SU-DHL-6 (cell line): ENCODE results near the gene DGKB.

Experiments
- H2AFZ ChIP-seq: fragments of 200-600 bp; sonication (generic); 2 replicates; pipeline ENCODE4 v1.6.1; 2014; ENCODE audit warnings: low read depth, mild to moderate bottlenecking, moderate library complexity, mixed read lengths, antibody characterized with exemption, low read length; ENCODE audit not compliant: severe bottlenecking
- H3F3A ChIP-seq: fragments of 200-600 bp; shearing (Covaris generic); 2 replicates; pipeline ENCODE4 v1.6.0; 2016; ENCODE audit warnings: antibody characterized with exemption, mild to moderate bottlenecking; ENCODE audit not compliant: insufficient read depth
- H3K27ac ChIP-seq: fragments of 200-600 bp; sonication (generic); 2 replicates; pipeline ENCODE4 v1.5.1; 2016; ENCODE audit warnings: low read depth, mild to moderate bottlenecking, low read length, moderate library complexity, mixed read lengths
- H3K27me3 ChIP-seq: fragments of 200-600 bp; sonication (generic), shearing (Covaris generic); 2 replicates; pipeline ENCODE4 v1.6.0; 2014; ENCODE audit warnings: mild to moderate bottlenecking, low read length
- H3K36me3 ChIP-seq: fragments of 200-600 bp; sonication (generic); 2 replicates; pipeline ENCODE4 v1.6.1; 2014; ENCODE audit warnings: mild to moderate bottlenecking, low read length, mixed read lengths
- H3K4me2 ChIP-seq: fragments of 300-600, 200-600 bp; shearing (Covaris generic), sonication (generic); 2 replicates; pipeline ENCODE4 v1.6.0; 2014; ENCODE audit warnings: low read length, low read depth, mild to moderate bottlenecking; ENCODE audit not compliant: poor library complexity, severe bottlenecking
- H3K4me3 ChIP-seq: fragments of 200-600 bp; sonication (generic); 2 replicates; pipeline ENCODE4 v1.5.1; 2014; ENCODE audit warnings: antibody characterized with exemption, low read length, mild to moderate bottlenecking, mixed read lengths; ENCODE audit not compliant: insufficient read depth, poor library complexity, severe bottlenecking
- H3K79me2 ChIP-seq: fragments of 200-600 bp; sonication (generic); 2 replicates; pipeline ENCODE4 v1.6.1; 2014; ENCODE audit warnings: mild to moderate bottlenecking, low read length, moderate library complexity; ENCODE audit not compliant: insufficient read depth
- H3K9ac ChIP-seq: fragments of 200-600 bp; sonication (generic); 2 replicates; pipeline ENCODE4 v1.7.0; 2014; ENCODE audit warnings: mild to moderate bottlenecking, low read length
- H3K9me2 ChIP-seq: fragments of 200-600 bp; sonication (generic); replicated peaks from 2 replicates; pipeline ENCODE4 v1.6.1; 2014; ENCODE audit warnings: low read length; ENCODE audit not compliant: insufficient read depth
- H3K9me3 ChIP-seq: fragments of 200-600 bp; sonication (generic); 2 replicates; pipeline ENCODE4 v1.6.1; 2014; ENCODE audit warnings: low read length, mixed read lengths; ENCODE audit not compliant: insufficient read depth
- H4K20me1 ChIP-seq: fragments of 200-600 bp; sonication (generic); 2 replicates; pipeline ENCODE4 v1.6.1; 2014; ENCODE audit warnings: low read depth, mild to moderate bottlenecking, antibody characterized with exemption, low read length, moderate library complexity, mixed read lengths
- EZH2phosphoT487 ChIP-seq: fragments of 200-600 bp; sonication (generic), shearing (Covaris generic); conservative IDR thresholded peaks from 2 replicates; pipeline ENCODE4 v1.6.1; 2018; ENCODE audit warnings: mild to moderate bottlenecking, antibody characterized with exemption, low read length, moderate library complexity, mixed read lengths
- TF ChIP-seq, protein P1 (sequence below): fragments of 200-600 bp; sonication (generic); IDR thresholded peaks from one replicate; pipeline ENCODE4 v1.5.1; 2017; ENCODE audit warnings: antibody characterized with exemption, mild to moderate bottlenecking, low read length, moderate library complexity; ENCODE audit not compliant: insufficient read depth, poor library complexity, severe bottlenecking

DGKB gene

DNA sequence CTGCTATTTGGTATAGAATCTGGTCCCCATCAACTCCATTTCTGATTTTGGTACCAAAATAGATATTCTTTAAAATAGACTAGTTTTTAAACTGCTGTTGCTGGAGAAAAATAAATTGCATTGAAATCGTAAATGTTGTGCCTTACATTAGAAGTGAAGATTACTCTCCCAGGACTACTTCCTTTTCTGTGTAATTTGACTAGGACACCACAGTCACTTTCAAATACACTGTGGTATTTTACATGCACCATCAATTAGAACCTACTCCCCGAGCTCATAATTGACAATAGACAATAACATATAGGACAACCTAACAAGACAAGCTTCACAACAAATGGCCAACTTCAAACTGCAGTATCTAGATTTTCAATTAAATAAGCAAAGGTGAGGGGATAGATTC, 211.5 kb downstream of the DGKB start:
- TF ChIP-seq, protein P1, sequence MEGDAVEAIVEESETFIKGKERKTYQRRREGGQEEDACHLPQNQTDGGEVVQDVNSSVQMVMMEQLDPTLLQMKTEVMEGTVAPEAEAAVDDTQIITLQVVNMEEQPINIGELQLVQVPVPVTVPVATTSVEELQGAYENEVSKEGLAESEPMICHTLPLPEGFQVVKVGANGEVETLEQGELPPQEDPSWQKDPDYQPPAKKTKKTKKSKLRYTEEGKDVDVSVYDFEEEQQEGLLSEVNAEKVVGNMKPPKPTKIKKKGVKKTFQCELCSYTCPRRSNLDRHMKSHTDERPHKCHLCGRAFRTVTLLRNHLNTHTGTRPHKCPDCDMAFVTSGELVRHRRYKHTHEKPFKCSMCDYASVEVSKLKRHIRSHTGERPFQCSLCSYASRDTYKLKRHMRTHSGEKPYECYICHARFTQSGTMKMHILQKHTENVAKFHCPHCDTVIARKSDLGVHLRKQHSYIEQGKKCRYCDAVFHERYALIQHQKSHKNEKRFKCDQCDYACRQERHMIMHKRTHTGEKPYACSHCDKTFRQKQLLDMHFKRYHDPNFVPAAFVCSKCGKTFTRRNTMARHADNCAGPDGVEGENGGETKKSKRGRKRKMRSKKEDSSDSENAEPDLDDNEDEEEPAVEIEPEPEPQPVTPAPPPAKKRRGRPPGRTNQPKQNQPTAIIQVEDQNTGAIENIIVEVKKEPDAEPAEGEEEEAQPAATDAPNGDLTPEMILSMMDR = no peak
- TF ChIP-seq EZH2phosphoT487 = no peak
- H3K4me2 ChIP-seq = no peak overlapping the region
- no peak overlapping the region for H3K4me3 ChIP-seq
- H4K20me1 ChIP-seq = no peaks in the 10 kb centered on the region
- H3K36me3 ChIP-seq = no peaks in the 10 kb centered on the region
- no peaks in the 10 kb centered on the region for H3K79me2 ChIP-seq
- H3K9me3 ChIP-seq = no peaks in the 10 kb centered on the region
- H3K9me2 ChIP-seq = no peaks in the 10 kb centered on the region
- H3K9ac ChIP-seq = no peak overlapping the region
- H3K27ac ChIP-seq = no peak overlapping the region
- no peak overlapping the region for H2AFZ ChIP-seq
- H3F3A ChIP-seq = no peaks in the 10 kb centered on the region
- H3K27me3 ChIP-seq = no peaks in the 10 kb centered on the region

DNA sequence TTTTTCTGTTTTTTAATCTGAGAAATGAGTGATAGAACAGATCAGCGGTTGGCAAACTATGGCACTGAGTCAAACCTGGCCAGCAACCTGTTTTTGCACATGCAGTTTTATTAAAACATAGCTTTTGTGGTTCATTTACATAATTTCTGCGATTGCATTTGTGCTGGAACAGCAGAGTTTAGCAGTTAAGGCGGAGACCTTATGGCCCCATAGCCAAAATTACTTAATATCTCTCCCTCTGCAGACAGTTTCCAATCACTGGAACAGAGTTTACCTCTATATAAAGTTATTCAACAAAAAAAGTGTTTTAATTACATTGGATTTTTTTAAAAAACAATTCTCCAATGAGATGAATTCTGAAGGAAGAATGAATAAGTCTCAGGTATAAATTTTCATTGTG, 212.1 kb downstream of the DGKB start:
- TF ChIP-seq, protein P1 = no peak
- TF ChIP-seq EZH2phosphoT487 = no peak
- Histone ChIP-seq H3K27ac (no peak overlapping the region), H3K4me3 (no peak overlapping the region), H3K9ac (no peak overlapping the region), H3K4me2 (no peak overlapping the region), H3K9me3 (no peaks in the 10 kb centered on the region), H2AFZ (no peak overlapping the region), H3K9me2 (no peaks in the 10 kb centered on the region), H4K20me1 (no peaks in the 10 kb centered on the region), H3K36me3 (no peaks in the 10 kb centered on the region), H3K79me2 (no peaks in the 10 kb centered on the region), H3F3A (no peaks in the 10 kb centered on the region), H3K27me3 (no peaks in the 10 kb centered on the region)

DNA sequence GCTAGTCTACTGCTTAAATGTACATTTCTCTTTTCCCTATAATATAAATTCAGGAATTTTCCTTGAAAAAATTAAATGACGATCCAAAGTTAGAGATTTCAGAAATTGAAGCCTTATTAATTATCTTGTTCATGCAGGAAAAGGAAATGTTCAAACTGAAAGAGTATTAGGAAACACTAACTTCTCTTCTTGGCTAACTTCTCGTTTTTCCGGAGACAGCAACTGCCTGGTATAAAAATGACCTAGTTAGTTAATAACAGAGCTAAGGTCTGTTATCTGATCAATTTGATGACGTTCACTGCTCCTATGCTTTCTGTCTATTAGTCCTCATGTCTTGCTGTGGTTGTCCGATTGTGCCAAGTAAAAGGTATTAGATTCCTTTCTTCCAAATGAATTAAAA, 212.5 kb downstream of the DGKB start:
- TF ChIP-seq, protein P1 = no peak
- no peak for TF ChIP-seq EZH2phosphoT487
- Histone ChIP-seq H3K79me2 (no peaks in the 10 kb centered on the region), H3K4me2 (no peak overlapping the region)

More for the DNA sequence above, 212.5 kb downstream of the DGKB start:
- no peaks in the 10 kb centered on the region for H3F3A ChIP-seq
- no peaks in the 10 kb centered on the region for H3K36me3 ChIP-seq
- no peak overlapping the region for H3K9ac ChIP-seq
- no peaks in the 10 kb centered on the region for H3K9me2 ChIP-seq
- H3K4me3 ChIP-seq = no peak overlapping the region
- H3K27ac ChIP-seq = no peak overlapping the region
- H2AFZ ChIP-seq = no peak overlapping the region
- no peaks in the 10 kb centered on the region for H4K20me1 ChIP-seq
- no peaks in the 10 kb centered on the region for H3K27me3 ChIP-seq
- no peaks in the 10 kb centered on the region for H3K9me3 ChIP-seq
